ENCODE results near the gene MYO18B.

Gene MYO18B

GRCh38 chr22:25751174-25751581 lies 9.2 kb downstream of the MYO18B start:
- DNase-seq = no peak

- DNase-seq = no peak
Measured at GRCh38 chr22:25752615-25753214, 10.7 kb downstream of the MYO18B start.

- DNase-seq = no peak
Measured at GRCh38 chr22:25753252-25753651, 11.3 kb downstream of the MYO18B start.

- no peak for DNase-seq
Measured at GRCh38 chr22:25754527-25755202, 12.7 kb downstream of the MYO18B start.

- no peak for DNase-seq
Measured at GRCh38 chr22:25757686-25758085, 15.7 kb downstream of the MYO18B start.

GRCh38 chr22:25758316-25758715 lies 16.3 kb downstream of the MYO18B start:
- DNase-seq = no peak

GRCh38 chr22:25759825-25760231 lies 17.8 kb downstream of the MYO18B start:
- no peak for DNase-seq

- DNase-seq = no peak
Measured at GRCh38 chr22:25760294-25760693, 18.3 kb downstream of the MYO18B start.

- no peak for DNase-seq
Measured at GRCh38 chr22:25760848-25761595, 19.0 kb downstream of the MYO18B start.

- DNase-seq = no peak
Measured at GRCh38 chr22:25762147-25762546, 20.2 kb downstream of the MYO18B start.

- DNase-seq = no peak
Measured at GRCh38 chr22:25763239-25763777, 21.3 kb downstream of the MYO18B start.

GRCh38 chr22:25764270-25765015 lies 22.5 kb downstream of the MYO18B start:
- no peak for DNase-seq

GRCh38 chr22:25765016-25765367 lies 23.0 kb downstream of the MYO18B start:
- no peak for DNase-seq

- DNase-seq = no peak
Measured at GRCh38 chr22:25765801-25766200, 23.8 kb downstream of the MYO18B start.

GRCh38 chr22:25766418-25766817 lies 24.4 kb downstream of the MYO18B start:
- no peak for DNase-seq

- no peak for DNase-seq
Measured at GRCh38 chr22:25770333-25770732, 28.3 kb downstream of the MYO18B start.

- no peak for DNase-seq
Measured at GRCh38 chr22:25772288-25772687, 30.3 kb downstream of the MYO18B start.

GRCh38 chr22:25774575-25775026 lies 32.6 kb downstream of the MYO18B start:
- DNase-seq = no peak

- no peak for DNase-seq
Measured at GRCh38 chr22:25775531-25775930, 33.5 kb downstream of the MYO18B start.

- no peak for DNase-seq
Measured at GRCh38 chr22:25777411-25777810, 35.4 kb downstream of the MYO18B start.

- DNase-seq = no peak
Measured at GRCh38 chr22:25777870-25778269, 35.9 kb downstream of the MYO18B start.

- no peak for DNase-seq
Measured at GRCh38 chr22:25779426-25779825, 37.4 kb downstream of the MYO18B start.

- no peak for DNase-seq
Measured at GRCh38 chr22:25779890-25780289, 37.9 kb downstream of the MYO18B start.

Data from stimulated activated CD4-positive, alpha-beta T cell treated with anti-CD3 and anti-CD28 coated beads, Interleukin-4, amount 100 ng/mL, for 4 hours (primary cell).